Activated CD4-positive, alpha-beta T cell treated with anti-CD3 and anti-CD28 coated beads for 48 hours (primary cell): ENCODE data around the gene WWOX.
"Not testable (repeated sequence)": the region's sequence is repeated elsewhere in the genome, so short reads cannot be mapped to it uniquely, and the experiment has no call there.

Experiments
- DNase-seq: peaks from one replicate; pipeline ENCODE4 v3.0.0-alpha.2; 2020

WWOX gene

GRCh38 chr16:78675951-78676792 is 576.7 kb downstream of the WWOX start:
- DNase-seq, result no peak

- no peak for DNase-seq
Measured at GRCh38 chr16:78677181-78677731, 577.8 kb downstream of the WWOX start.

GRCh38 chr16:78679546-78679945 is 580.1 kb downstream of the WWOX start:
- DNase-seq, result no peak

- no peak for DNase-seq
Measured at GRCh38 chr16:78681743-78682142, 582.3 kb downstream of the WWOX start.

GRCh38 chr16:78684030-78684611 is 584.7 kb downstream of the WWOX start:
- no peak for DNase-seq

GRCh38 chr16:78684655-78685375 is 585.4 kb downstream of the WWOX start:
- DNase-seq, result no peak

GRCh38 chr16:78686601-78687000 is 587.1 kb downstream of the WWOX start:
- DNase-seq, result no peak

GRCh38 chr16:78689028-78689427 is 589.6 kb downstream of the WWOX start:
- DNase-seq, result no peak

GRCh38 chr16:78689536-78689935 is 590.1 kb downstream of the WWOX start:
- no peak for DNase-seq

GRCh38 chr16:78690510-78690909 is 591.1 kb downstream of the WWOX start:
- DNase-seq, result no peak

- DNase-seq, result not testable (repeated sequence)
Measured at GRCh38 chr16:78691746-78692145, 592.3 kb downstream of the WWOX start.

- no peak for DNase-seq
Measured at GRCh38 chr16:78693496-78693895, 594.0 kb downstream of the WWOX start.

- no peak for DNase-seq
Measured at GRCh38 chr16:78694414-78694813, 595.0 kb downstream of the WWOX start.

- no peak for DNase-seq
Measured at GRCh38 chr16:78695391-78695790, 595.9 kb downstream of the WWOX start.

GRCh38 chr16:78696797-78697196 is 597.3 kb downstream of the WWOX start:
- no peak for DNase-seq

GRCh38 chr16:78697426-78697825 is 598.0 kb downstream of the WWOX start:
- no peak for DNase-seq

- DNase-seq, result no peak
Measured at GRCh38 chr16:78703936-78704335, 604.5 kb downstream of the WWOX start.

GRCh38 chr16:78704416-78704815 is 605.0 kb downstream of the WWOX start:
- no peak for DNase-seq

- DNase-seq, result peak; percentile 15
Measured at GRCh38 chr16:78705694-78706093, 606.2 kb downstream of the WWOX start.

GRCh38 chr16:78706637-78707036 is 607.2 kb downstream of the WWOX start:
- DNase-seq, result no peak

- DNase-seq, result no peak
Measured at GRCh38 chr16:78709137-78709884, 609.9 kb downstream of the WWOX start.

- no peak for DNase-seq
Measured at GRCh38 chr16:78715106-78715505, 615.7 kb downstream of the WWOX start.

- DNase-seq, result no peak
Measured at GRCh38 chr16:78715673-78716072, 616.2 kb downstream of the WWOX start.
